BJ (cell line): Measurements from ENCODE around the gene EHMT2. TPM values are rescaled to one million over a fixed set of nuclear protein-coding genes. Genes with fewer than 3 reads are reported as not detected.

Experiments
- CTCF ChIA-PET: fragments of 350-600 bp; formaldehyde crosslinking; extraction: SDS; loops from one replicate; lab custom pipeline; 2021; ENCODE audit warnings: antibody characterized with exemption, inconsistent platforms; lab: Yijun Ruan, JAX
- POLR2A ChIA-PET: fragments of 300-600 bp; sonication (Branson Sonifier 250); formaldehyde crosslinking; extraction: SDS; loops from one replicate; lab custom pipeline; 2021; ENCODE audit warnings: antibody characterized with exemption; lab: Charles Lee
- DNase-seq: peaks from one replicate; pipeline ENCODE4 v3.0.0-alpha.2; 2011; ENCODE audit warnings: low read depth
- H3K27me3 ChIP-seq: 2 replicates; pipeline ENCODE4 v1.6.0; 2011; ENCODE audit warnings: low read length; ENCODE audit not compliant: control insufficient read depth, insufficient read depth
- H3K36me3 ChIP-seq: 2 replicates; pipeline ENCODE4 v1.5.1; 2011; ENCODE audit warnings: low read length; ENCODE audit not compliant: control insufficient read depth, insufficient read depth
- H3K4me3 ChIP-seq: 2 replicates; pipeline ENCODE4 v1.5.1; 2011; ENCODE audit warnings: low read depth, mild to moderate bottlenecking, control low read depth, low read length
- polyA plus RNA-seq: library from polyadenylated mRNA; depleted of rRNA; stranded (reverse); fragments of >200 nt; gene quantifications from 2 replicates; pipeline ENCODE4 v1.2.3, GENCODE V29; 2011
- TF ChIP-seq, protein P1 (sequence below): IDR thresholded peaks from 2 replicates; pipeline ENCODE4 v1.5.1; 2011; ENCODE audit warnings: low read depth, mild to moderate bottlenecking, control low read depth, inconsistent platforms, low read length, moderate library complexity; ENCODE audit not compliant: insufficient read depth

EHMT2 gene
- polyA plus RNA-seq, 1 experiment: 32.8 TPM

DNA sequence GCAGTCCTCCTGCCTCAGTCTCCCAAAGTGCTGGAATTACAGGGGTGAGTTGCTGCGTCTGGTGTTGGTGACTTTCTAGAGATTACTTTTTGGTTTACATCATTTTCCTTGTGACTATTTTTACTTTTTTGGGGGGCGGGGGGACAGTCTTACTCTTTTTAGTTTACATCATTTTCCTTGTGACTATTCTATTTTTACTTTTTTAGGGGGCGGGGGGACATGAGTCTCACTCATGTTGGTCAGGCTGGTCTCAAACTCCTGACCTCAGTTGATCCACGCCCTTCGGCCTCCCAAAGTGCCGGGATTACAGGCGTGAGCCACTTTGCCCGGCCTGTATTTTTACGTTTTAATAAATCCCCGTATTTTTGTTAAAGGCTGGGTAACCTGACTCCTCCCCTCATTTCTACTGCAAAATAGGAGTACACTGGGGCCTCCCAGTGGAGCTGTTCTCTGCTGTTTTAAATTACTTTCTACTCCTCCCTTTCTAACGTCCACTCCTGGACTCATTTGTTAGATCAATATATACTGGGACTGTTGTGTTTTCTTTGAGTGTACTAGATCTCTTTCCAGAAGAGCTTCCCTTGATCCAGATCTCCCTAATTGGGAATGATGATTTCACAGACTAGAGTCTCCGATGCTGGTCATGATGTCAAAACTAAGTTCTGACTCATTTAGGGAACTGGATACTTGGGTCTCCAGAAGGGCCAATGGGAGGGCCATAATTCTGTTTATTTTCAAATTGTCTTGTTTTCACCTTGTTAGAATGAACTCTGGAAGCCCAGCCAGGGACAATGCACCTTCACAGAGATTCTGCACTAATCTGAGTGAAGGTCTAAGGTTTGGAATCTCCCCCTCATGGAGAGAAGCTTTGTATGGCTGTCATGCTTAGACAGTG, 60.8 kb downstream of the EHMT2 start:
- no peaks in the 10 kb centered on the region for H3K27me3 ChIP-seq
- H3K4me3 ChIP-seq: peak overlapping the region; percentile 98
- DNase-seq: no peak
- H3K36me3 ChIP-seq: peaks cover 13% of the 10 kb centered on the region
- ChIA-PET POLR2A (interaction anchor here (0.6 to 0.8 kb wide), 3 partner anchors 10 to 37 kb away, joined by 3 to 5 read pairs (median 3); partner anchors contain the start of genes HSPA1A and HSPA1L), CTCF (interaction anchor here (1.0 kb wide), 1 partner anchor 30 kb away, joined by 3 read pairs; the partner anchor contains the start of gene LSM2)
- TF ChIP-seq, protein P1, sequence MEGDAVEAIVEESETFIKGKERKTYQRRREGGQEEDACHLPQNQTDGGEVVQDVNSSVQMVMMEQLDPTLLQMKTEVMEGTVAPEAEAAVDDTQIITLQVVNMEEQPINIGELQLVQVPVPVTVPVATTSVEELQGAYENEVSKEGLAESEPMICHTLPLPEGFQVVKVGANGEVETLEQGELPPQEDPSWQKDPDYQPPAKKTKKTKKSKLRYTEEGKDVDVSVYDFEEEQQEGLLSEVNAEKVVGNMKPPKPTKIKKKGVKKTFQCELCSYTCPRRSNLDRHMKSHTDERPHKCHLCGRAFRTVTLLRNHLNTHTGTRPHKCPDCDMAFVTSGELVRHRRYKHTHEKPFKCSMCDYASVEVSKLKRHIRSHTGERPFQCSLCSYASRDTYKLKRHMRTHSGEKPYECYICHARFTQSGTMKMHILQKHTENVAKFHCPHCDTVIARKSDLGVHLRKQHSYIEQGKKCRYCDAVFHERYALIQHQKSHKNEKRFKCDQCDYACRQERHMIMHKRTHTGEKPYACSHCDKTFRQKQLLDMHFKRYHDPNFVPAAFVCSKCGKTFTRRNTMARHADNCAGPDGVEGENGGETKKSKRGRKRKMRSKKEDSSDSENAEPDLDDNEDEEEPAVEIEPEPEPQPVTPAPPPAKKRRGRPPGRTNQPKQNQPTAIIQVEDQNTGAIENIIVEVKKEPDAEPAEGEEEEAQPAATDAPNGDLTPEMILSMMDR: peak; percentile 35

DNA sequence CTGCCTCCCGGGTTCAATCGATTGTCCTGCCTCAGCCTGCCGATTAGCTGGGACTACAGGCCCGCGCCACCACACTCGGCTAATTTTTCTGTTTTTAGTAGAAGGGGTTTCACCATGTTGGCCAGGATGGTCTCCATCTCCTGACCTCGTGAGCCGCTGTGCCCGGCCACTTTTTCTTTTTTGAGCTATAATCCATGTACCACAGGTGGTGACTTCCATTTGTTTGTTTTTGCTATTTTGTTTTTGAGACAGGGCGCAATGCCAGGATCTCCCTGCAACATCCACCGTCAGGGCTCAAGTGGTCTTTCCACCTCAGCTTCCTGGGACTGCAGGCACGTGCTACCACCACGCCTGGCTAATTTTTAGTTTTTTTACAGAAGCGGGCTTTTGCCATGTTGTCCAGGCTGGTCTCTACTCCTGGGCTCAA, 61.4 kb downstream of the EHMT2 start:
- ChIA-PET POLR2A (interaction anchor here (0.7 to 1.1 kb wide), 2 partner anchors 7 to 40 kb away, joined by 15 to 29 read pairs; partner anchors contain the start of gene VARS1), CTCF (interaction anchor here (1.0 kb wide), 1 partner anchor 29 kb away, joined by 3 read pairs; the partner anchor contains the start of gene LSM2)
- TF ChIP-seq, protein P1: no peak
- no peak for DNase-seq
- Histone ChIP-seq H3K36me3 (peaks cover 13% of the 10 kb centered on the region), H3K27me3 (no peaks in the 10 kb centered on the region), H3K4me3 (peak overlapping the region; percentile 98)

DNA sequence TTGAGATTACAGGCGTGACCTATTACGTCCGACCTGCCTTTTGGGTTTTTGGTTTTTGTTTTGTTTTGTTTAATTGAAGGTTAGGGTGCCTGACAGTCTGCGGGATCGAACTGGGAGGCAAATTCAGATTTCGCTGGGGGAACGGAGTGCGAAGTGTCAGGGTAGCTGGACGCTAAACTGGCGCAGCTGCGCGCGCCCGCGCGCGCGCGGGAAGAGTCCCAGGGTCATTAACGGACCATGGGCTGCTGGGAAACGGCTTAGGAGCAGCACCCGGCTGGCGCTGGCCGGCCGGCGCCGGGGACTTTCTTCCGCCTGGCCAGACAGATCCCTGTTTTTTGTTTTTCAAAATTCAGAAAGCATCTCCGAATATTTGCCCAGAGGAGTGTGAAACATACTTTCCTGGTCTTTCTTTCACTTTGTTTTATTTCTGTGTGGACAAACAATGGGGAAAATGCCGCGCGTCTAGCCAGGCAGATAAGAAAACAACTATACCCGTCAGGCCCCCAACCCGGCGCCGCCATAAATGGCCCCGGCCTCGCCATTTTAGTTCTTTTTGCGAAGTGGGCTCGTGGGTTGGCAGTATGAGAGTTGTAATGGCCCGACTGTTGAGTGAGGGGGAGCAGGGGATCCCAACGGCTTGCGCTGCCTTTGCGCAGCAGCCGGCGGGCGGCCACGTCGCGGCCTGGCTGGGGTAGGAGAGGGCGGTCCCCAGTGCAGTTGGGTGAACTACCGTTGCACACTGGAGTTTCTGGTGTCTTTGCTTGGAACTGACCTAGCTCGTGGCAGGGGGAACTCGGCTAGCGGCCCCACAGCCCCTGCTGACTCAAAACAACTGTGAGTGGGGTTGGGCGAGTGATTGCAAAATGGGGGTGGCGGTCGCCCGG, 62.9 kb downstream of the EHMT2 start:
- ChIA-PET CTCF (interaction anchor here (1.2 kb wide), 1 partner anchor 13 kb away, joined by 3 read pairs; no protein-coding TSS in a partner anchor), POLR2A (interaction anchor here (0.6 to 1.1 kb wide), 3 partner anchors 28 to 65 kb away, joined by 3 to 29 read pairs (median 3); partner anchors contain the start of gene VARS1)
- no peak for DNase-seq
- TF ChIP-seq, protein P1: no peak
- Histone ChIP-seq H3K36me3 (peaks cover 9% of the 10 kb centered on the region), H3K4me3 (peak overlapping the region; percentile 98), H3K27me3 (no peaks in the 10 kb centered on the region)

DNA sequence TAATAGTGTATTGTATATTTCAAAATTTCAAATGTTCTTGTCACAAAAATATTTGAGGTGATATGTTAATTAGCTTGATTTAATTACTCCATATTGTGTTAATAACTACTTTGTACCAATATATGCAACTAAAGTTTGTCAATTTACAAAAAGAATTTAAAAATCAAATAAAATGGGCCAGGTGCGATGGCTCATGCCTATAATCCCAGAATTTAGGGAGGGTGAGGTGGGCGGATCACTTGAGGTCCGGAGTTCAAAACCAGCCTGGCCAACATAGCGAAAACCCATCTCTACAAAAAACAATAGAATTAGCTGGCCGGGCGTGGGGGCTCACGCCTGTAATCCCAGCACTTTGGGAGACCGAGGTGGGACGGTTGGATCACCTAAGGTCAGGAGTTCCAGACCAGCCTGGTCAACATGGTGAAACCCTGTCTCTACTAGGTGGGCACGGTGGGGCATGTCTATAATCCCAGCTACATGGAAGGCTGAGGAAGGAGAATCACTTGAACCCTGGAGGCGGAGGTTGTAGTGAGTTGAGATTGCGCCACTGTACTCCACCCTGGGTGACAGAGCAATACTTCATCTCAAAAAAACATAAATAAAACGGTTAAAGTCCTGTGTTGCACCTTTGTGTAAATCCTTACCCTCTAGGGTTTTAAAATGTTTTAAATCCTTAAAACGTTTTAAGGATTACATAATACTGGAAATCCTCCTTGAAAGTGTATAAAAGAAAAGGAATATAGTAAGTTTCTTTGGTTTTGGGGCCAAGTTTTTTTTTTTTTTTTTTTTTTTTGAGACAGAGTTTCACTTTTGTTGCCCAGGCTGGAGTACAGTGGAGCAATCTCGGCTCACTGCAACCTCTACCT, 65.9 kb downstream of the EHMT2 start:
- TF ChIP-seq, protein P1: no peak
- H3K27me3 ChIP-seq: no peaks in the 10 kb centered on the region
- no peak for DNase-seq
- peaks cover 1% of the 10 kb centered on the region; the same call in 1 of the 2 replicates for H3K36me3 ChIP-seq
- no peak overlapping the region for H3K4me3 ChIP-seq
- ChIA-PET CTCF (interaction anchor here (0.8 to 2.6 kb wide), 9 partner anchors 41 to 128 kb away, joined by 3 to 19 read pairs (median 4); partner anchors contain the start of gene ABHD16A), POLR2A (no interaction called here)
